ENCODE measurements around the gene G6PC1.
"Not testable (repeated sequence)": the region's sequence is repeated elsewhere in the genome, so short reads cannot be mapped to it uniquely, and the experiment has no call there.

The G6PC1 gene

DNA sequence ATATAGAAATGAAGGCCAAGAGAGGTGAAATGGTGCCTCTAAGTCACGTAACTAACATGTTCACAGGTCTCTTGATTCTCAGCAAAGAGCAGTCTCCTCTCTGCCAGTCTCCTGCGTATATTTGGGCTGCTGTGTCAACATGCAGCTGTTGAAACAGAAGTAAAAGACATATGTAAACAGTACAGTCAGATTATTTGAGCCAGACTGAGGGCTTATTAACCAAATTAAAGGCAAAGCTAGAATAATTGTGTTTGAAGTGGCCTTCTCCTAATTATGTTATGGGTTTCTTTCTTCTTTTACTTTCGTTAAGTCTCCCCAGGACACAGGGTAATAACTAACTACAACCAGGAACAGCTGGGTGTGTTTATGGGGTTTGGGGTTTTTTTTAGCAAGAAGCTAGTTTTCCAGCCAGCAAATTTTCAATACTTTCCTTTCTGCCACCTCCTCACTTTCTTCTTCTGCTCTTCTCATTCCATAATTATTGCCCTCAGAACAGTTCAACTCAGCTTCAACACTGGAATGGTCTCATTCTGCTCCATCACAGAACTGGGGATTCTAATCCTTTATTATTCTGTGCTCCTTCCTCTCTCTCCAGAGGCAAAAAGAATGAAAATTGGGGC lies 18.4 kb downstream of the G6PC1 start:
- in situ Hi-C loops (cut with HindIII; ENCODE audit: low pct_ligation_motif_present, low sequenced_read_pairs) = no loop called here
- Histone ChIP-seq H3K27ac (no peak overlapping the region), H3K27me3 (replicated peaks) (peaks cover 22% of the 10 kb centered on the region), H3K36me3 (replicated peaks) (no peaks in the 10 kb centered on the region), H3K4me3 (ENCODE audit: low read depth, low read length) (no peak overlapping the region)
- no peak for DNase-seq
- TF ChIP-seq, protein P1, sequence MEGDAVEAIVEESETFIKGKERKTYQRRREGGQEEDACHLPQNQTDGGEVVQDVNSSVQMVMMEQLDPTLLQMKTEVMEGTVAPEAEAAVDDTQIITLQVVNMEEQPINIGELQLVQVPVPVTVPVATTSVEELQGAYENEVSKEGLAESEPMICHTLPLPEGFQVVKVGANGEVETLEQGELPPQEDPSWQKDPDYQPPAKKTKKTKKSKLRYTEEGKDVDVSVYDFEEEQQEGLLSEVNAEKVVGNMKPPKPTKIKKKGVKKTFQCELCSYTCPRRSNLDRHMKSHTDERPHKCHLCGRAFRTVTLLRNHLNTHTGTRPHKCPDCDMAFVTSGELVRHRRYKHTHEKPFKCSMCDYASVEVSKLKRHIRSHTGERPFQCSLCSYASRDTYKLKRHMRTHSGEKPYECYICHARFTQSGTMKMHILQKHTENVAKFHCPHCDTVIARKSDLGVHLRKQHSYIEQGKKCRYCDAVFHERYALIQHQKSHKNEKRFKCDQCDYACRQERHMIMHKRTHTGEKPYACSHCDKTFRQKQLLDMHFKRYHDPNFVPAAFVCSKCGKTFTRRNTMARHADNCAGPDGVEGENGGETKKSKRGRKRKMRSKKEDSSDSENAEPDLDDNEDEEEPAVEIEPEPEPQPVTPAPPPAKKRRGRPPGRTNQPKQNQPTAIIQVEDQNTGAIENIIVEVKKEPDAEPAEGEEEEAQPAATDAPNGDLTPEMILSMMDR (IDR thresholded peaks at IDR 0.05; ENCODE audit: low read depth, low read length, missing control alignments) = no peak

DNA sequence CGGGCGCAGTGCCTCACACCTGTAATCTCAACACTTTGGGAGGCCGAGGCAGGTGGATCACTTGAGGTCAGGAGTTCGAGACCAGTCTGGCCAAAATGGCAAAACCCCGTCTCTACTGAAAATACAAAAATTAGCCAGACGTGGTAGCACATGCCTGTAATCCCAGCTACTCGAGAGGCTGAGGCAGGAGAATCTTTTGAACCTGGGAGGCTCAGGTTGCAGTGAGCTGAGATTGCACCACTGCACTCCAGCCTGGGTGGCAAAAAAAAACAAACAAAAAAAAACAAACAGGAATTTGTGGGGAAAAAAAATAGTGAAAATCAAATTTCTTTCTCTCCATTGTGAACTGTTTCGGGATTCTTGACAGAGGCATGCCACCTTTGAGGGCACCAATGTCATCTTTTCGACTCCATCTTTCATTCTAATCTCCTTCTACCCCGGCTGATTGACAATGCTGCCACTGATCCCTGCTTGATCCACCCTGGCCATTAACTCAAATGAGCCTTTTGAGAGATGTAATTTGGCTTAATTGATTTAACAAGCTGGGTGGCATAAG lies 19.0 kb downstream of the G6PC1 start:
- in situ Hi-C loops (cut with HindIII; ENCODE audit: low pct_ligation_motif_present, low sequenced_read_pairs); DNase-seq; H3K36me3 ChIP-seq (replicated peaks); H3K4me3 ChIP-seq (ENCODE audit: low read depth, low read length); H3K27ac ChIP-seq: not testable (repeated sequence)
- peaks cover 22% of the 10 kb centered on the region for H3K27me3 ChIP-seq (replicated peaks)

DNA sequence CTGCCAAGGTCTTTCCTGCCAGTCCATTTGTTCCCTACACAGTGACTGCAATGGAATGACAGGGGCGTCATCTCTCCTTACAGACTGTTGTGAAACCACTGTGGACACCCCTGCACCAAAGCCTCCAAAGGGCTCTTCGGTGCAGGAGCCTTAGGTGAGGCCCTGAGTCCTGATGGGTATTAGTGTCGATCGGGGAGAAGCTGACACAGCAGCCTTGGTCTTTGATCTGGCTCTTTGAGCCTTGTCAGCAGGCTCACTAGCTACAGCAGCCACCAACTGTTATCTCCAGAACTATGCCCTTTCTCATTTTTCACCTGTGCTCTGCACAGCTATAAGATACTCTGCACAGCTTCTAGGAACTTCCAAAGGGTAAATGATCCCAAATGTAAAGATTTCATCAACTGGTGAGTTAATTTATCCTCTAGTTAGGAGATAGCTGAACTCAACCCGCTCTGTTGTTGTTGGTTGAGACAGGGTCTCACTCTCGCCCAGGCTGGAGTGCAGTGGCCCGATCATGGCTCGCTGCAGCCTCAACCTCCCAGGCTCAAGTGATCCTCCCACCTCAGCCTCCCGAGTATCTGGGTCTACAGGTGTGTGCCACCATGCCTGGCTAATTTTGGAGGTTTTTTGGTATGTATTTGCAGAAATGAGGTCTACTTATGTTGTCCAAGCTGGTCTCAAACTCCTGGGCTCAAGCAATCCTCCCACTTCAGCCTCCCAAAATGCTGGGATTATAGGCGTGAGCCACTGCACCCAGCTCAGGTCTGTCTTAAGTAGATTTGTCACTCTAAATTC lies 19.7 kb downstream of the G6PC1 start:
- in situ Hi-C loops (cut with HindIII; ENCODE audit: low pct_ligation_motif_present, low sequenced_read_pairs) = no loop called here

DNA sequence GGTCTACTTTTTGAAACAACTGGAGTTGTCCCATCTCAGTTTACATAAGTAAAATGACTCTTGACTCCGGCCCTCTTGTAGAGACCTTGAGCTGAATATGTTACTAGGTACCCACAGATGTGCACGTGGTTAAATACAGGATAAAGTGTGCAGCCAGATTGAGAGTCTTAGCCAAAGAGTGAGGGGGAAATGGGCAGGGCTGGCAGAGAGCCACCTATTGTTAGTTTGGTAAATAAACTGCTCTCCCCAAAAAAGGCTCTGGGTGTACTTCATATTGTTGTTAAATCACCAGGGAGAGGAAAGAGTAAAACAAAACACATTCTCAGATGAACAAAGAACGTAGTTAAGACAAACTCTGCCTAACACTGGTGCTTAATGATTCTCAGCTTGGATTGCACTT lies 20.3 kb downstream of the G6PC1 start:
- TF ChIP-seq, protein P1 (IDR thresholded peaks at IDR 0.05; ENCODE audit: low read depth, low read length, missing control alignments) = no peak
- H3K4me3 ChIP-seq (ENCODE audit: low read depth, low read length) = no peak overlapping the region
- in situ Hi-C loops (cut with HindIII; ENCODE audit: low pct_ligation_motif_present, low sequenced_read_pairs) = no loop called here
- H3K27ac ChIP-seq = no peak overlapping the region
- peaks cover 22% of the 10 kb centered on the region for H3K27me3 ChIP-seq (replicated peaks)
- no peak for DNase-seq
- H3K36me3 ChIP-seq (replicated peaks) = no peaks in the 10 kb centered on the region

More for the DNA sequence above, 19.7 kb downstream of the G6PC1 start:
- Histone ChIP-seq H3K27ac (no peak overlapping the region), H3K4me3 (ENCODE audit: low read depth, low read length) (no peak overlapping the region), H3K27me3 (replicated peaks) (peaks cover 22% of the 10 kb centered on the region), H3K36me3 (replicated peaks) (no peaks in the 10 kb centered on the region)
- TF ChIP-seq, protein P1 (IDR thresholded peaks at IDR 0.05; ENCODE audit: low read depth, low read length, missing control alignments) = no peak
- no peak for DNase-seq

DNA sequence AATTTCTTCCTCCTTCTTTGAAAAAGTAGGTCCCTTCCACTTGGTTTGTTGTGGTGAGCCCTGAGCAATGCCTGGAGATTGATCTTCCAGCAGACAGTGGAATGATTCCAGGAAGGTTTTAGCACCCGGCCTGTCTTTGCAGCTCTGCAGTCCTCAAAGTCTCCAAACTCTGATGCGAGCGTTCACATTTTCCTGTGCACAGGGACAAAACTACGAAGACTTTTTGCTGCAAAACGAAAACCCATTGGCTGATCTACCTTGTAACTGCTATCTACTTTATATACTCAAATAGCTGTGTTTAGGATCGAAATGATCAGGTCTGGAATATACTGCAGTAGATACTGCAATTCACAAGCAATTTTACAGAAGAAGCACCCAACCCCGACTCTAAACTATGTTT lies 21.7 kb downstream of the G6PC1 start:
- Histone ChIP-seq H3K27ac (no peak overlapping the region), H3K4me3 (ENCODE audit: low read depth, low read length) (no peak overlapping the region), H3K36me3 (replicated peaks) (no peaks in the 10 kb centered on the region), H3K27me3 (replicated peaks) (peaks cover 22% of the 10 kb centered on the region)
- in situ Hi-C loops (cut with HindIII; ENCODE audit: low pct_ligation_motif_present, low sequenced_read_pairs) = no loop called here
- no peak for DNase-seq
- TF ChIP-seq, protein P1 (IDR thresholded peaks at IDR 0.05; ENCODE audit: low read depth, low read length, missing control alignments) = no peak

DNA sequence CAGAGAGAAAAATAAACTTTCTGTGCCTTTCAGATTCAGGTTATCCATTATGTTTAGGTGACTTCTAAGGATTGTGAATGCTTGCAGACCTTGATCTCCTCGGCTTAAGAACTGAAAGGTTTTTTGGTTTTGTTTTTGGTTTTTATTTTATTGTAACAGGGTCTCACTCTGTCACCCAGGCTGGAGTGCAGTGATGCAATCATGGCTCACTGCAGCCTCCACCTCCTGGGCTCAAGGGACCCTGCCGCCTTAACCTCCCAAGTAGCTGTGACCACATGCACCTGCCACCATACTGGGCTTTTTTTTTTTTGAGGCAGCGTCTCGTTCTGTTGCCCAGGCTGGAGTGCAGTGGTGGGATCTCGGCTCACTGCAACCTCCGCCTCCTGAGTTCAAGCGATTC lies 22.9 kb downstream of the G6PC1 start:
- H3K27me3 ChIP-seq (replicated peaks) = peaks cover 22% of the 10 kb centered on the region
- H3K36me3 ChIP-seq (replicated peaks); H3K27ac ChIP-seq; in situ Hi-C loops (cut with HindIII; ENCODE audit: low pct_ligation_motif_present, low sequenced_read_pairs); H3K4me3 ChIP-seq (ENCODE audit: low read depth, low read length); DNase-seq: not testable (repeated sequence)
